ENCODE data around the gene BST1.

DNA sequence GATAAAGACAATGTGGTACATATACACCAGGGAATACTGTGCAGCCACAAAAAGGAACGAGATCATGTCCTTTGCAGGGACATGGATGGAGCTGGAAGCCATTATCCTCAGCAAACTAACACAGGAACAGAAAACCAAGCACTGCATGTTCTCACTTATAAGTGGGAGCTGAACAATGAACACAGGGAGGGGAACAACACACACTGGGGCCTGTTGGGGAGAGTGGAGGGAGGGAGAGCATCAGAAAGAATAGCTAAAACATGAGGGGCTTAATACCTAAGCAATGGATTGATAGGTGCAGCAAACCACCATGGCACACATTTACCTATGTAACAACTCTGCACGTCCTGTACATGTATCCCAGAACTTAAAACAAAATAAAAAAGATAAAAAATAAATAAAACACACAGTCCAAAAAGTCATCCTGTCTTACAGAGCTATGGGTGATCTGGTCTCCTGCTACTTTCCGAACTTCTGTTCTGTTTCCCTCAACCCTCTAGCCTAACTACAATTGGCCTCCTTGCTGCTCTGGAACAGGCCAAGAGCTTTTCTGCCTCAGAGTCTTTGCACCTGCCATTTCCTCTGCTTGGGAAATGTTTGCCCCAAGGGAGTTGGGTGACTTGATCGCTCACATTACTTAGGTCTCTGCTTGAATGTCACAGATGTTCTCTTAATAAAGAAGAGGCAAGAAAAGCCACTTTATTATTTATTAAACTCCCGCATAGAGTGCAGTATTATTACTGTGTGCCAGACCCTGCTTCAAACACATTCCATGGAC is 74.2 kb downstream of the BST1 start:
- TF ChIP-seq, protein P1, sequence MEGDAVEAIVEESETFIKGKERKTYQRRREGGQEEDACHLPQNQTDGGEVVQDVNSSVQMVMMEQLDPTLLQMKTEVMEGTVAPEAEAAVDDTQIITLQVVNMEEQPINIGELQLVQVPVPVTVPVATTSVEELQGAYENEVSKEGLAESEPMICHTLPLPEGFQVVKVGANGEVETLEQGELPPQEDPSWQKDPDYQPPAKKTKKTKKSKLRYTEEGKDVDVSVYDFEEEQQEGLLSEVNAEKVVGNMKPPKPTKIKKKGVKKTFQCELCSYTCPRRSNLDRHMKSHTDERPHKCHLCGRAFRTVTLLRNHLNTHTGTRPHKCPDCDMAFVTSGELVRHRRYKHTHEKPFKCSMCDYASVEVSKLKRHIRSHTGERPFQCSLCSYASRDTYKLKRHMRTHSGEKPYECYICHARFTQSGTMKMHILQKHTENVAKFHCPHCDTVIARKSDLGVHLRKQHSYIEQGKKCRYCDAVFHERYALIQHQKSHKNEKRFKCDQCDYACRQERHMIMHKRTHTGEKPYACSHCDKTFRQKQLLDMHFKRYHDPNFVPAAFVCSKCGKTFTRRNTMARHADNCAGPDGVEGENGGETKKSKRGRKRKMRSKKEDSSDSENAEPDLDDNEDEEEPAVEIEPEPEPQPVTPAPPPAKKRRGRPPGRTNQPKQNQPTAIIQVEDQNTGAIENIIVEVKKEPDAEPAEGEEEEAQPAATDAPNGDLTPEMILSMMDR (optimal IDR thresholded peaks at IDR 0.05 in 1 of 3, IDR thresholded peaks at IDR 0.05 in 1 of 3, conservative IDR thresholded peaks at IDR 0.05 in 1 of 3; ENCODE audit: extremely low read depth in 1 of 3, insufficient read depth in 2 of 3, low read length in 3 of 3): no peak
- TF ChIP-seq EZH2 (IDR thresholded peaks at IDR 0.05; ENCODE audit: low read length): no peak
